Brain microvascular endothelial cell (primary cell): Measurements from ENCODE around the gene USP6NL.

Experiments used
- DNase-seq: peaks from one replicate; pipeline ENCODE4 v3.0.0-alpha.2; 2020
- H3K27ac ChIP-seq: fragments of 250-450 bp; sonication (Bioruptor Pico); 2 replicates; pipeline ENCODE4 v1.5.1; 2020; ENCODE audit warnings: mild to moderate bottlenecking, moderate library complexity
- H3K27me3 ChIP-seq: fragments of 250-450 bp; sonication (Bioruptor Pico); replicated peaks from 2 replicates; pipeline ENCODE4 v1.5.1; 2020; ENCODE audit warnings: mild to moderate bottlenecking
- H3K36me3 ChIP-seq: fragments of 250-450 bp; sonication (Bioruptor Pico); replicated peaks from 2 replicates; pipeline ENCODE4 v1.5.1; 2020; ENCODE audit warnings: mild to moderate bottlenecking
- H3K4me3 ChIP-seq: 2 replicates; pipeline ENCODE4 v1.5.1; 2011; ENCODE audit warnings: low read depth, mild to moderate bottlenecking, control low read depth, low read length, moderate library complexity
- CTCF ChIP-seq: IDR thresholded peaks from 2 replicates; pipeline ENCODE4 v1.5.1; 2011; ENCODE audit warnings: low read depth, mild to moderate bottlenecking, moderate library complexity, low read length, control low read depth, inconsistent platforms; ENCODE audit errors: missing control alignments
- in situ Hi-C: cut with HindIII; loops from 2 replicates; pipeline ENCODE4 v1.10.0; 2017; ENCODE audit warnings: low sequenced_read_pairs, low pct_ligation_motif_present

Gene USP6NL

GRCh38 chr10:11447586-11447985 lies 163.9 kb downstream of the USP6NL start:
- no peak for TF ChIP-seq CTCF
- DNase-seq, result no peak

GRCh38 chr10:11446864-11447263 lies 164.6 kb downstream of the USP6NL start:
- Histone ChIP-seq H3K27ac (no peak overlapping the region), H3K36me3 (no peaks in the 10 kb centered on the region), H3K27me3 (no peaks in the 10 kb centered on the region), H3K4me3 (no peak overlapping the region)
- no peak for TF ChIP-seq CTCF
- in situ Hi-C loops, result no loop called here
- DNase-seq, result no peak

More at GRCh38 chr10:11447586-11447985, 163.9 kb downstream of the USP6NL start:
- H3K27me3 ChIP-seq, result no peaks in the 10 kb centered on the region
- no peaks in the 10 kb centered on the region for H3K36me3 ChIP-seq
- H3K4me3 ChIP-seq, result no peak overlapping the region
- no peak overlapping the region for H3K27ac ChIP-seq
- in situ Hi-C loops, result no loop called here

GRCh38 chr10:11446133-11446532 lies 165.3 kb downstream of the USP6NL start:
- no peak for TF ChIP-seq CTCF
- Histone ChIP-seq H3K36me3 (no peaks in the 10 kb centered on the region), H3K27ac (no peak overlapping the region), H3K27me3 (no peaks in the 10 kb centered on the region), H3K4me3 (no peak overlapping the region)
- DNase-seq, result no peak
- in situ Hi-C loops, result no loop called here

GRCh38 chr10:11444531-11445228 lies 166.8 kb downstream of the USP6NL start:
- no peaks in the 10 kb centered on the region for H3K27me3 ChIP-seq
- H3K36me3 ChIP-seq, result no peaks in the 10 kb centered on the region
- no peak overlapping the region for H3K27ac ChIP-seq
- no peak overlapping the region for H3K4me3 ChIP-seq
- DNase-seq, result no peak
- in situ Hi-C loops, result no loop called here
- no peak for TF ChIP-seq CTCF

- Histone ChIP-seq H3K27me3 (no peaks in the 10 kb centered on the region), H3K4me3 (no peak overlapping the region), H3K27ac (no peak overlapping the region), H3K36me3 (no peaks in the 10 kb centered on the region)
- in situ Hi-C loops, result no loop called here
- no peak for TF ChIP-seq CTCF
- no peak for DNase-seq
These were observed 167.3 kb downstream of the USP6NL start for GRCh38 chr10:11444155-11444530.

GRCh38 chr10:11443468-11444154 lies 167.8 kb downstream of the USP6NL start:
- Histone ChIP-seq H3K27me3 (no peaks in the 10 kb centered on the region), H3K27ac (no peak overlapping the region), H3K4me3 (no peak overlapping the region), H3K36me3 (no peaks in the 10 kb centered on the region)
- no peak for TF ChIP-seq CTCF
- in situ Hi-C loops, result no loop called here
- no peak for DNase-seq
